Spinal cord (tissue), 10 donors: Measurements from ENCODE around the gene PTGER2. TPM values are rescaled to one million over a fixed set of nuclear protein-coding genes. Genes with fewer than 3 reads are reported as not detected.

Experiments
- DNase-seq, 6 donors: peaks; one replicate each; pipeline versions ENCODE4 v3.0.0 to v3.0.0-alpha.2; 2013 to 2015; ENCODE audit warnings: low spot score in 6 of 6, low read depth in 4 of 6
- H3K27ac ChIP-seq: one replicate; pipeline ENCODE4 v1.5.1; 2013; ENCODE audit warnings: low read depth, low read length, control low read depth
- H3K27me3 ChIP-seq: one replicate; pipeline ENCODE4 v1.6.1; 2013; ENCODE audit warnings: low read length; ENCODE audit not compliant: control insufficient read depth, insufficient read depth
- H3K36me3 ChIP-seq: one replicate; pipeline ENCODE4 v1.6.1; 2013; ENCODE audit warnings: low read length; ENCODE audit not compliant: control insufficient read depth, insufficient read depth
- H3K4me1 ChIP-seq: one replicate; pipeline ENCODE4 v1.6.1; 2013; ENCODE audit warnings: low read length; ENCODE audit not compliant: control insufficient read depth, insufficient read depth
- H3K4me3 ChIP-seq: one replicate; pipeline ENCODE4 v1.5.1; 2013; ENCODE audit warnings: low read depth, low read length, control low read depth
- H3K9me3 ChIP-seq: one replicate; pipeline ENCODE4 v1.6.1; 2013; ENCODE audit warnings: low read length; ENCODE audit not compliant: control insufficient read depth, insufficient read depth
- WGBS: methylation state at CpG from one replicate; pipeline ENCODE4 v1.1.5; 2013; ENCODE audit warnings: missing lambda C conversion rate; ENCODE audit not compliant: insufficient coverage; 5-methylcytosine and 5-hydroxymethylcytosine counted together
- polyA plus RNA-seq, 2 donors: library from polyadenylated mRNA; unstranded; fragments of 120-200 nt; gene quantifications; one replicate each; pipeline ENCODE4 v1.2.1, GENCODE V29; 2013; ENCODE audit not compliant: insufficient read length in 2 of 2
- total RNA-seq, 2 donors: library from RNA; depleted of rRNA in 1 of 2; stranded (reverse); fragments of 120-200 nt in 1 of 2; fragments of >200 nt in 1 of 2; gene quantifications; one replicate each; pipeline versions ENCODE4 v1.2.3 to v1.2.4, GENCODE V29; 2013 to 2014
- donor health status: healthy.

The PTGER2 gene
- total and polyA plus RNA-seq, 4 donors = 2.4 to 3.6 (median 2.9) TPM

- Histone ChIP-seq H3K27me3 (no peaks in the 10 kb centered on the region), H3K4me3 (no peak overlapping the region), H3K27ac (no peak overlapping the region), H3K9me3 (no peaks in the 10 kb centered on the region), H3K36me3 (no peaks in the 10 kb centered on the region), H3K4me1 (no peaks in the 10 kb centered on the region)
- no CpG with 5 or more reads among the region's 1 CpG for WGBS
- DNase-seq = no peak
These were observed 49.8 kb downstream of the PTGER2 start for GRCh38 chr14:52363961-52364360.

DNA sequence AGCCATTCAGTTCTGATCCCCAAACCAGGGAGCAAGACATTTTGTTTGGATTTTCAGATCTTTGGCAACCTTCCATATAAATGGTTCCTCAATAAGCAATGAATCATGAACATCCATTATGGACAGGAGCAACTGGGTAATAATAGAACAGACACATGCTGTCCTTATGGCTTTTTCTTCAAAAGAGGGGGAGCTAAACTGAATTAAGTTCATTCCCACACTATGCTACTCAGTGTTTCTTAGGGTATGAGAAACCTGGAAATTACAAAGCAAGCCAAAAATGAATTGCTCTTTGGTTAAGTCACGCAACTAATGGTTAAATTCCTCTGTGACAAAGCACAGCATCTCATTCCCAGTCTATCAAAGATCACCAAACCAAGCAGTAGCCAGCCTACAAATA is 51.0 kb downstream of the PTGER2 start:
- WGBS = 88% methylated on average over 1 of the region's 1 CpG

GRCh38 chr14:52366796-52367315 is 52.7 kb downstream of the PTGER2 start:
- H3K4me1 ChIP-seq = no peaks in the 10 kb centered on the region
- no peak for DNase-seq
- H3K36me3 ChIP-seq = no peaks in the 10 kb centered on the region
- no peaks in the 10 kb centered on the region for H3K27me3 ChIP-seq
- no peak overlapping the region for H3K27ac ChIP-seq
- no peak overlapping the region for H3K4me3 ChIP-seq
- WGBS = no CpG with 5 or more reads among the region's 3 CpGs
- no peaks in the 10 kb centered on the region for H3K9me3 ChIP-seq

More for the DNA sequence above, 51.0 kb downstream of the PTGER2 start:
- H3K27ac ChIP-seq = no peak overlapping the region
- no peak overlapping the region for H3K4me3 ChIP-seq
- no peaks in the 10 kb centered on the region for H3K9me3 ChIP-seq
- no peaks in the 10 kb centered on the region for H3K4me1 ChIP-seq
- DNase-seq = no peak
- no peaks in the 10 kb centered on the region for H3K27me3 ChIP-seq
- no peaks in the 10 kb centered on the region for H3K36me3 ChIP-seq

GRCh38 chr14:52369305-52369801 is 55.2 kb downstream of the PTGER2 start:
- WGBS = 100% methylated on average over 1 of the region's 3 CpGs

GRCh38 chr14:52370406-52370935 is 56.4 kb downstream of the PTGER2 start:
- H3K27me3 ChIP-seq = no peaks in the 10 kb centered on the region
- DNase-seq = no peak
- no peak overlapping the region for H3K27ac ChIP-seq
- WGBS = 100% methylated on average over 2 of the region's 4 CpGs
- no peaks in the 10 kb centered on the region for H3K36me3 ChIP-seq
- no peak overlapping the region for H3K4me3 ChIP-seq
- H3K9me3 ChIP-seq = peaks cover 3% of the 10 kb centered on the region
- H3K4me1 ChIP-seq = no peaks in the 10 kb centered on the region

More at GRCh38 chr14:52369305-52369801, 55.2 kb downstream of the PTGER2 start:
- no peak for DNase-seq
- Histone ChIP-seq H3K4me3 (no peak overlapping the region), H3K36me3 (no peaks in the 10 kb centered on the region), H3K27ac (no peak overlapping the region), H3K27me3 (no peaks in the 10 kb centered on the region), H3K4me1 (no peaks in the 10 kb centered on the region), H3K9me3 (peaks cover 3% of the 10 kb centered on the region)

- H3K36me3 ChIP-seq = no peaks in the 10 kb centered on the region
- H3K4me1 ChIP-seq = no peaks in the 10 kb centered on the region
- peaks cover 5% of the 10 kb centered on the region for H3K9me3 ChIP-seq
- H3K27ac ChIP-seq = no peak overlapping the region
- H3K27me3 ChIP-seq = no peaks in the 10 kb centered on the region
- no peak overlapping the region for H3K4me3 ChIP-seq
- no peak for DNase-seq
- WGBS = 85% methylated on average over 3 of the region's 3 CpGs
These were observed 63.8 kb downstream of the PTGER2 start for GRCh38 chr14:52377940-52378339.

Other genes with a start within 250 kb of the PTGER2 start
- 100 to 1,000 TPM; 106 to 270 TPM for gene NID2, start 245.3 kb upstream of the PTGER2 start, total RNA-seq
- gene NID2, start 245.3 kb upstream of the PTGER2 start, polyA plus RNA-seq = 10 to 100 TPM; 36.9 to 79.5 TPM
- 10 to 100 TPM in 1 of 2 donors, 1 to 10 TPM in 1; 3.6 to 10.6 TPM for gene PTGDR, start 46.6 kb upstream of the PTGER2 start, total RNA-seq
- gene PTGDR, start 46.6 kb upstream of the PTGER2 start, polyA plus RNA-seq = 1 to 10 TPM in 1 of 2 donors, under 1 TPM in 1; 0.36 to 2.7 TPM
- 10 to 100 TPM; 20.9 to 36.6 TPM for gene TXNDC16, start 238.2 kb downstream of the PTGER2 start, total RNA-seq
- 10 to 100 TPM; 19.8 to 21.8 TPM for gene TXNDC16, start 238.2 kb downstream of the PTGER2 start, polyA plus RNA-seq
- gene GPR137C, start 238.5 kb downstream of the PTGER2 start, total RNA-seq = 10 to 100 TPM in 1 of 2 donors, 1 to 10 TPM in 1; 6.7 to 37.9 TPM
- 10 to 100 TPM; 27.9 to 31.2 TPM for gene GPR137C, start 238.5 kb downstream of the PTGER2 start, polyA plus RNA-seq